Colonic mucosa (tissue), 4 donors: ENCODE measurements around the gene PRR5L. TPM values are rescaled to one million over a fixed set of nuclear protein-coding genes. Genes with fewer than 3 reads are reported as not detected.

ENCODE experiments used
- DNase-seq: peaks from one replicate; pipeline ENCODE4 v3.0.0-alpha.2; 2020
- H3K27ac ChIP-seq: fragments of 200-600 bp; one replicate; pipeline ENCODE4 v1.8.0; 2021
- H3K27me3 ChIP-seq: fragments of 200-600 bp; one replicate; pipeline ENCODE4 v1.8.0; 2021
- H3K36me3 ChIP-seq: fragments of 200-600 bp; one replicate; pipeline ENCODE4 v1.8.0; 2021
- H3K4me1 ChIP-seq: fragments of 200-600 bp; one replicate; pipeline ENCODE4 v1.8.0; 2021; ENCODE audit warnings: mild to moderate bottlenecking
- H3K4me3 ChIP-seq: fragments of 200-600 bp; one replicate; pipeline ENCODE4 v1.8.0; 2021
- H3K9ac ChIP-seq, 2 donors: one replicate each; pipeline ENCODE4 v1.7.0; 2013; ENCODE audit warnings: control low read depth in 2 of 2, low read depth in 2 of 2, low read length in 2 of 2
- H3K9me3 ChIP-seq: fragments of 200-600 bp; one replicate; pipeline ENCODE4 v1.8.0; 2021
- CTCF ChIP-seq: fragments of 200-600 bp; IDR thresholded peaks from one replicate; pipeline ENCODE4 v1.8.0; 2022; ENCODE audit warnings: antibody characterized with exemption, mild to moderate bottlenecking
- intact Hi-C: fragments of 100-400 bp; cut with DNase I; formaldehyde crosslinking; loops from one replicate; pipeline ENCODE4 v1.14.1; 2022
- total RNA-seq, 2 donors: library from RNA; stranded (reverse); fragmentation: NEBNext Ultra II Directional in 1 of 2; extraction: Animal tissue kit (Norgen Biotek cat#: 25700) in 1 of 2; gene quantifications; one replicate each; pipeline ENCODE4 v1.2.1, GENCODE V29; 2021
- donor health status: healthy.
- donor health status: DM: no; HTN: no; CAD: no.
- donor health status: DM: no; HTN: no; CAD: no.

The PRR5L gene
- total RNA-seq, 2 donors from 2014 or later: 80.9 to 169 TPM

GRCh38 chr11:36412781-36413383 is 116.8 kb downstream of the PRR5L start:
- Histone ChIP-seq H3K9ac (no peak overlapping the region), H3K4me1 (no peaks in the 10 kb centered on the region), H3K9me3 (no peaks in the 10 kb centered on the region), H3K27ac (no peak overlapping the region), H3K4me3 (no peak overlapping the region), H3K36me3 (peaks cover 11% of the 10 kb centered on the region), H3K27me3 (no peaks in the 10 kb centered on the region)
- DNase-seq: no peak
- no peak for TF ChIP-seq CTCF
- intact Hi-C loops: no loop called here

GRCh38 chr11:36417154-36417553 is 121.1 kb downstream of the PRR5L start:
- H3K9ac ChIP-seq: no peak overlapping the region
- no peaks in the 10 kb centered on the region for H3K9me3 ChIP-seq
- no peak overlapping the region for H3K4me3 ChIP-seq
- H3K36me3 ChIP-seq: peaks cover 9% of the 10 kb centered on the region
- H3K4me1 ChIP-seq: no peaks in the 10 kb centered on the region
- H3K27ac ChIP-seq: no peak overlapping the region
- no peak for TF ChIP-seq CTCF
- H3K27me3 ChIP-seq: no peaks in the 10 kb centered on the region
- intact Hi-C loops: no loop called here
- DNase-seq: no peak

GRCh38 chr11:36419791-36420424 is 123.8 kb downstream of the PRR5L start:
- Histone ChIP-seq H3K9me3 (no peaks in the 10 kb centered on the region), H3K36me3 (peaks cover 9% of the 10 kb centered on the region), H3K4me3 (no peak overlapping the region), H3K4me1 (no peaks in the 10 kb centered on the region), H3K27me3 (no peaks in the 10 kb centered on the region), H3K9ac (no peak overlapping the region), H3K27ac (no peak overlapping the region)
- intact Hi-C loops: no loop called here
- TF ChIP-seq CTCF: no peak
- no peak for DNase-seq

GRCh38 chr11:36421546-36422155 is 125.6 kb downstream of the PRR5L start:
- Histone ChIP-seq H3K36me3 (peaks cover 9% of the 10 kb centered on the region), H3K27ac (no peak overlapping the region), H3K27me3 (no peaks in the 10 kb centered on the region), H3K9ac (no peak overlapping the region), H3K9me3 (no peaks in the 10 kb centered on the region), H3K4me1 (no peaks in the 10 kb centered on the region), H3K4me3 (no peak overlapping the region)
- intact Hi-C loops: no loop called here
- DNase-seq: no peak
- TF ChIP-seq CTCF: no peak

- no peaks in the 10 kb centered on the region for H3K4me1 ChIP-seq
- H3K27me3 ChIP-seq: no peaks in the 10 kb centered on the region
- no peak for TF ChIP-seq CTCF
- no peaks in the 10 kb centered on the region for H3K9me3 ChIP-seq
- no peak overlapping the region for H3K9ac ChIP-seq
- no peak overlapping the region for H3K4me3 ChIP-seq
- no peak overlapping the region for H3K27ac ChIP-seq
- intact Hi-C loops: no loop called here
- H3K36me3 ChIP-seq: no peaks in the 10 kb centered on the region
- DNase-seq: no peak
These were observed 129.5 kb downstream of the PRR5L start for GRCh38 chr11:36425561-36426081.
